Upper lobe of left lung (tissue), 6 donors: ENCODE measurements around the gene CYB5B. TPM values are rescaled to one million over a fixed set of nuclear protein-coding genes. Genes with fewer than 3 reads are reported as not detected.

ENCODE experiments used
- ATAC-seq, 2 donors: fragments of 200-7000 bp; cut with Tn5 transposase; one replicate each; pipeline ENCODE4 v1.9.1; 2022; ENCODE audit warnings: mild to moderate bottlenecking in 2 of 2, moderate library complexity in 2 of 2; ENCODE audit not compliant: low FRiP score in 2 of 2
- DNase-seq, 2 donors: peaks; one replicate each; pipeline ENCODE4 v3.0.0-alpha.2; 2019 to 2020
- H3K27ac ChIP-seq, 4 donors: fragments of 200-600 bp; sonication (generic); one replicate each; pipeline ENCODE4 v1.5.1; 2016 to 2019
- H3K27me3 ChIP-seq, 4 donors: fragments of 200-600 bp; sonication (generic); one replicate each; pipeline ENCODE4 v1.5.1; 2017 to 2019
- H3K36me3 ChIP-seq, 4 donors: fragments of 200-600 bp; sonication (generic); one replicate each; pipeline ENCODE4 v1.5.1; 2016 to 2019
- H3K4me1 ChIP-seq, 4 donors: fragments of 200-600 bp; sonication (generic); one replicate each; pipeline ENCODE4 v1.5.1; 2018 to 2019
- H3K4me3 ChIP-seq, 4 donors: fragments of 200-600 bp; sonication (generic); one replicate each; pipeline ENCODE4 v1.5.1; 2017 to 2019; ENCODE audit warnings: mild to moderate bottlenecking in 2 of 4, moderate library complexity in 1 of 4
- H3K9me3 ChIP-seq, 4 donors: fragments of 200-600 bp; sonication (generic); one replicate each; pipeline ENCODE4 v1.5.1; 2018 to 2019
- CTCF ChIP-seq, 6 experiments: fragments of 450-650 bp in 4 of 6; fragments of 200-600 bp in 2 of 6; sonication (generic) in 2 of 6; IDR thresholded peaks; one replicate each; pipeline ENCODE4 v1.5.1; 2016 to 2019; ENCODE audit warnings: antibody characterized with exemption in 6 of 6
- EP300 ChIP-seq, 4 donors: sonication (generic); formaldehyde crosslinking; IDR thresholded peaks; one replicate each; pipeline ENCODE4 v1.5.1; 2017; ENCODE audit warnings: antibody characterized with exemption in 4 of 4, control low read depth in 2 of 4
- POLR2A ChIP-seq, 4 donors: fragments of 450-650 bp; IDR thresholded peaks; one replicate each; pipeline ENCODE4 v1.5.1; 2016 to 2017; ENCODE audit warnings: antibody characterized with exemption in 4 of 4, mild to moderate bottlenecking in 2 of 4
- POLR2AphosphoS5 ChIP-seq, 2 donors: sonication (generic); formaldehyde crosslinking; IDR thresholded peaks; one replicate each; pipeline ENCODE4 v1.5.1; 2017; ENCODE audit warnings: antibody characterized with exemption in 2 of 2
- WGBS, 2 donors: methylation state at CpG; one replicate each; pipeline ENCODE4 v1.1.5; 2017 to 2018; 5-methylcytosine and 5-hydroxymethylcytosine counted together
- total RNA-seq, 6 donors: library from RNA; depleted of rRNA in 4 of 6; stranded (reverse); fragments of >200 nt in 4 of 6; gene quantifications; one replicate each; pipeline versions ENCODE4 v1.1.0 to v1.2.1, GENCODE V29; 2016 to 2021
- donor health status: DM: no; HTN: no; CAD: no; lungs with moderate emphysema.
- donor health status: DM: no; HTN: yes; CAD: no; lungs with severe emphysema.

Gene CYB5B
- total RNA-seq, 6 donors from 2014 or later = 25.2 to 93.1 (median 69.4) TPM

- ATAC-seq (no peak), DNase-seq (no peak)
- 82 to 86% methylated on average over 4 of the region's 4 CpGs for WGBS, 2 donors
Observed at GRCh38 chr16:69511651-69512050, 87.2 kb downstream of the CYB5B start.

GRCh38 chr16:69513180-69513966, 89.0 kb downstream of the CYB5B start:
- Histone ChIP-seq H3K9me3 (no peaks in the 10 kb centered on the region), H3K4me3 (no peak overlapping the region), H3K36me3 (no peaks in the 10 kb centered on the region), H3K4me1 (no peaks in the 10 kb centered on the region), H3K27ac (no peak overlapping the region), H3K27me3 (no peaks in the 10 kb centered on the region)
- WGBS, 2 donors = 76 to 82% methylated on average over 2 of the region's 2 CpGs
- ATAC-seq (no peak), DNase-seq (no peak)
- TF ChIP-seq POLR2A (IDR thresholded peaks at IDR 0.05) (no peak), EP300 (IDR thresholded peaks at IDR 0.05) (no peak), CTCF (IDR thresholded peaks at IDR 0.05) (no peak), POLR2AphosphoS5 (IDR thresholded peaks at IDR 0.05) (no peak)

More at GRCh38 chr16:69511651-69512050, 87.2 kb downstream of the CYB5B start:
- Histone ChIP-seq H3K36me3 (no peaks in the 10 kb centered on the region), H3K27me3 (no peaks in the 10 kb centered on the region), H3K4me3 (no peak overlapping the region), H3K27ac (no peak overlapping the region), H3K9me3 (no peaks in the 10 kb centered on the region), H3K4me1 (no peaks in the 10 kb centered on the region)
- TF ChIP-seq POLR2AphosphoS5 (IDR thresholded peaks at IDR 0.05) = no peak
- no peak for TF ChIP-seq CTCF (IDR thresholded peaks at IDR 0.05)
- TF ChIP-seq POLR2A (IDR thresholded peaks at IDR 0.05) = no peak
- TF ChIP-seq EP300 (IDR thresholded peaks at IDR 0.05) = no peak

- Histone ChIP-seq H3K27me3 (no peaks in the 10 kb centered on the region), H3K36me3 (no peaks in the 10 kb centered on the region), H3K27ac (no peak overlapping the region), H3K4me1 (no peaks in the 10 kb centered on the region), H3K9me3 (no peaks in the 10 kb centered on the region), H3K4me3 (no peak overlapping the region)
- no peak for DNase-seq
- WGBS, 2 donors = 74 to 88% methylated on average over 6 of the region's 6 CpGs
- TF ChIP-seq POLR2AphosphoS5 (IDR thresholded peaks at IDR 0.05) (no peak), POLR2A (IDR thresholded peaks at IDR 0.05) (no peak), CTCF (IDR thresholded peaks at IDR 0.05) (no peak), EP300 (IDR thresholded peaks at IDR 0.05) (no peak)
- ATAC-seq = peak in 1 of 2 donors; percentile 67
Observed at GRCh38 chr16:69514356-69514755, 89.9 kb downstream of the CYB5B start.

Other genes with a start within 250 kb of the CYB5B start
- 10 to 100 TPM; 24.1 to 41.2 (median 30.5) TPM for gene SNTB2, start 237.5 kb upstream of the CYB5B start, total RNA-seq
- 10 to 100 TPM; 27.8 to 48.6 (median 32.9) TPM for gene VPS4A, start 113.3 kb upstream of the CYB5B start, total RNA-seq
- gene PDF, start 94.0 kb upstream of the CYB5B start, total RNA-seq = 10 to 100 TPM in 5 of 6 donors, 1 to 10 TPM in 1; 6.9 to 22.0 (median 13.5) TPM
- 10 to 100 TPM; 33.5 to 62.9 (median 37.0) TPM for gene COG8, start 85.1 kb upstream of the CYB5B start, total RNA-seq
- gene NIP7, start 84.8 kb upstream of the CYB5B start, total RNA-seq = 10 to 100 TPM in 4 of 6 donors, 1 to 10 TPM in 2; 2.7 to 21.0 (median 14.1) TPM
- gene TMED6, start 72.8 kb upstream of the CYB5B start, total RNA-seq = 1 to 10 TPM in 2 of 6 donors, under 1 TPM in 2, not detected in 2; 0.43 to 2.6 (median 1.1) TPM
- gene TERF2, start 38.6 kb upstream of the CYB5B start, total RNA-seq = 100 to 1,000 TPM in 1 of 6 donors, 10 to 100 TPM in 5; 17.0 to 114 (median 22.6) TPM
- 10 to 100 TPM; 36.0 to 80.7 (median 50.4) TPM for gene NFAT5, start 141.3 kb downstream of the CYB5B start, total RNA-seq